Measurements from ENCODE around the gene SEMA7A.

- TF ChIP-seq REST (IDR thresholded peaks at IDR 0.05; ENCODE audit: low read depth, low read length) (no peak), CTCF (IDR thresholded peaks at IDR 0.05) (no peak), PBX3 (IDR thresholded peaks at IDR 0.05) (no peak), FOSL2 (IDR thresholded peaks at IDR 0.05; ENCODE audit: borderline replicate concordance, low read depth) (no peak), NRF1 (IDR thresholded peaks at IDR 0.05; ENCODE audit: low read depth, low read length) (no peak), POLR2AphosphoS5 (IDR thresholded peaks at IDR 0.05; ENCODE audit: low read depth, low read length) (no peak), USF2 (IDR thresholded peaks at IDR 0.05; ENCODE audit: borderline replicate concordance, low read depth, low read length) (no peak), YY1 (IDR thresholded peaks at IDR 0.05; ENCODE audit: low read depth) (no peak), CHD2 (IDR thresholded peaks at IDR 0.05; ENCODE audit: low read length, partially characterized antibody) (no peak), GABPA (IDR thresholded peaks at IDR 0.05; ENCODE audit: low read depth) (no peak), JUND (IDR thresholded peaks at IDR 0.05) (no peak), MEF2A (IDR thresholded peaks at IDR 0.05; ENCODE audit: borderline replicate concordance, low read depth) (no peak), EP300 (IDR thresholded peaks at IDR 0.05; ENCODE audit: borderline replicate concordance in 1 of 2, low read depth in 1 of 2, low read length in 1 of 2) (no peak), RFX5 (IDR thresholded peaks at IDR 0.05; ENCODE audit: low read length) (no peak)
Measured at GRCh38 chr15:74451322-74451721, 17.6 kb upstream of the SEMA7A start.
